Activated CD8-positive, alpha-beta memory T cell treated with anti-CD3 and anti-CD28 coated beads, Interleukin-2, amount 10 ng/mL, durations not matched to agents 7 days and 5 days (primary cell): ENCODE measurements around the gene ATP2B1. TPM values are rescaled to one million over a fixed set of nuclear protein-coding genes. Genes with fewer than 3 reads are reported as not detected.
A peak's percentile ranks its signal among the peaks of the same experiment; 100 is the strongest.

Experiments
- ATAC-seq: fragments of 150-1000 bp; cut with Tn5 transposase; one replicate; pipeline ENCODE4 v1.10.0; 2021; ENCODE audit warnings: moderate library complexity
- CTCF ChIA-PET: fragments of 350-600 bp; sonication (Branson Sonifier 250); formaldehyde crosslinking; loops from one replicate; lab custom pipeline; 2021; ENCODE audit warnings: antibody characterized with exemption; lab: Charles Lee
- DNase-seq: peaks from one replicate; pipeline ENCODE4 v3.0.0-alpha.2; 2020
- H3K27ac Mint-ChIP-seq: one replicate; pipeline ENCODE4 v1.8.0; 2021; ENCODE audit warnings: mild to moderate bottlenecking, mixed read lengths
- H3K27me3 Mint-ChIP-seq: one replicate; pipeline ENCODE4 v1.8.0; 2021; ENCODE audit warnings: mixed read lengths
- H3K36me3 Mint-ChIP-seq: one replicate; pipeline ENCODE4 v1.8.0; 2021; ENCODE audit warnings: mild to moderate bottlenecking, mixed read lengths
- H3K4me1 Mint-ChIP-seq: one replicate; pipeline ENCODE4 v1.8.0; 2021; ENCODE audit warnings: mixed read lengths
- H3K4me3 Mint-ChIP-seq: one replicate; pipeline ENCODE4 v1.8.0; 2021; ENCODE audit warnings: mild to moderate bottlenecking, moderate library complexity, mixed read lengths
- H3K9me3 Mint-ChIP-seq: one replicate; pipeline ENCODE4 v1.8.0; 2022; ENCODE audit warnings: low read depth, mixed read lengths
- total RNA-seq, 2 experiments: library from RNA; stranded (reverse); gene quantifications; one replicate each; pipeline ENCODE4 v1.2.3, GENCODE V29; 2021

The ATP2B1 gene
- total RNA-seq, 2 experiments from 2014 or later: 23.2 to 24.5 TPM

- Mint-ChIP-seq H3K27me3 (no peaks in the 10 kb centered on the region), H3K4me1 (peaks cover 7% of the 10 kb centered on the region), H3K4me3 (no peak overlapping the region), H3K27ac (no peak overlapping the region), H3K36me3 (no peaks in the 10 kb centered on the region), H3K9me3 (no peaks in the 10 kb centered on the region)
- DNase-seq (no peak), ATAC-seq (no peak)
- CTCF ChIA-PET: interaction anchor here (0.8 to 2.8 kb wide), 6 partner anchors 17 to 559 kb away, joined by 3 to 14 read pairs (median 6); partner anchors contain the start of gene ATP2B1
Measured at GRCh38 chr12:89544681-89545184, 163.9 kb downstream of the ATP2B1 start.

GRCh38 chr12:89544022-89544421 is 164.6 kb downstream of the ATP2B1 start:
- no peak for ATAC-seq
- peaks cover 7% of the 10 kb centered on the region for H3K4me1 Mint-ChIP-seq
- CTCF ChIA-PET: interaction anchor here (0.9 to 2.8 kb wide), 13 partner anchors 19 to 1397 kb away, joined by 3 to 14 read pairs (median 5); partner anchors contain the start of gene ATP2B1
- H3K27me3 Mint-ChIP-seq: no peaks in the 10 kb centered on the region
- no peaks in the 10 kb centered on the region for H3K36me3 Mint-ChIP-seq
- H3K4me3 Mint-ChIP-seq: no peak overlapping the region
- no peak overlapping the region for H3K27ac Mint-ChIP-seq
- H3K9me3 Mint-ChIP-seq: no peaks in the 10 kb centered on the region
- no peak for DNase-seq

- DNase-seq (peak; percentile 72), ATAC-seq (peak; percentile 82)
- H3K9me3 Mint-ChIP-seq: no peaks in the 10 kb centered on the region
- no peak overlapping the region for H3K4me3 Mint-ChIP-seq
- H3K27me3 Mint-ChIP-seq: no peaks in the 10 kb centered on the region
- H3K4me1 Mint-ChIP-seq: peaks cover 7% of the 10 kb centered on the region
- H3K36me3 Mint-ChIP-seq: no peaks in the 10 kb centered on the region
- CTCF ChIA-PET: interaction anchor here (0.8 to 2.8 kb wide), 18 partner anchors 15 to 1398 kb away, joined by 3 to 14 read pairs (median 4); partner anchors contain the start of gene ATP2B1
- H3K27ac Mint-ChIP-seq: no peak overlapping the region
Measured at GRCh38 chr12:89542912-89543592, 165.6 kb downstream of the ATP2B1 start.

GRCh38 chr12:89542236-89542635 is 166.4 kb downstream of the ATP2B1 start:
- Mint-ChIP-seq H3K4me1 (peaks cover 7% of the 10 kb centered on the region), H3K4me3 (no peak overlapping the region), H3K36me3 (no peaks in the 10 kb centered on the region), H3K27me3 (no peaks in the 10 kb centered on the region), H3K27ac (peak overlapping the region; percentile 9), H3K9me3 (no peaks in the 10 kb centered on the region)
- DNase-seq (no peak), ATAC-seq (no peak)
- CTCF ChIA-PET: interaction anchor here (1.4 to 2.8 kb wide), 7 partner anchors 16 to 712 kb away, joined by 3 to 14 read pairs (median 6); no protein-coding TSS in a partner anchor

GRCh38 chr12:89540586-89540985 is 168.1 kb downstream of the ATP2B1 start:
- Mint-ChIP-seq H3K27ac (no peak overlapping the region), H3K4me3 (no peak overlapping the region), H3K36me3 (no peaks in the 10 kb centered on the region), H3K27me3 (no peaks in the 10 kb centered on the region), H3K4me1 (peaks cover 7% of the 10 kb centered on the region), H3K9me3 (no peaks in the 10 kb centered on the region)
- ATAC-seq: no peak
- CTCF ChIA-PET: interaction anchor here (1.4 to 1.6 kb wide), 2 partner anchors 521 to 523 kb away, joined by 3 to 6 read pairs; no protein-coding TSS in a partner anchor
- DNase-seq: no peak

- no peak overlapping the region for H3K27ac Mint-ChIP-seq
- CTCF ChIA-PET: interaction anchor here (1.6 kb wide), 1 partner anchor 522 kb away, joined by 6 read pairs; no protein-coding TSS in a partner anchor
Measured at GRCh38 chr12:89539426-89540223, 169.0 kb downstream of the ATP2B1 start.

GRCh38 chr12:89538897-89539296 is 169.7 kb downstream of the ATP2B1 start:
- Mint-ChIP-seq H3K4me3 (no peak overlapping the region), H3K9me3 (no peaks in the 10 kb centered on the region), H3K27me3 (no peaks in the 10 kb centered on the region), H3K36me3 (no peaks in the 10 kb centered on the region), H3K4me1 (peaks cover 7% of the 10 kb centered on the region), H3K27ac (no peak overlapping the region)
- ATAC-seq (no peak), DNase-seq (no peak)
- CTCF ChIA-PET: interaction anchor here (1.1 to 1.2 kb wide), 2 partner anchors 9 to 524 kb away, joined by 3 read pairs; no protein-coding TSS in a partner anchor

More at GRCh38 chr12:89539426-89540223, 169.0 kb downstream of the ATP2B1 start:
- Mint-ChIP-seq H3K4me1 (peaks cover 7% of the 10 kb centered on the region), H3K36me3 (no peaks in the 10 kb centered on the region), H3K27me3 (no peaks in the 10 kb centered on the region), H3K9me3 (no peaks in the 10 kb centered on the region), H3K4me3 (no peak overlapping the region)
- no peak for ATAC-seq
- no peak for DNase-seq

Other genes with a start within 250 kb of the ATP2B1 start
- gene GALNT4, start 184.0 kb downstream of the ATP2B1 start, total RNA-seq: 10 to 100 TPM; 16.5 to 17.5 TPM
- 10 to 100 TPM; 52.2 to 58.8 TPM for gene POC1B, start 182.8 kb downstream of the ATP2B1 start, total RNA-seq